Ascending aorta (tissue), 2 donors: ENCODE data around the gene MEG3. TPM values are rescaled to one million over a fixed set of nuclear protein-coding genes. Genes with fewer than 3 reads are reported as not detected.

Experiments used
- DNase-seq, 2 donors: peaks; one replicate each; pipeline ENCODE4 v3.0.0-alpha.2; 2019; ENCODE audit warnings: low spot score in 2 of 2
- H3K27ac ChIP-seq, 2 donors: fragments of 200-600 bp; sonication (generic); one replicate each; pipeline ENCODE4 v1.5.1; 2016 to 2017; ENCODE audit warnings: mild to moderate bottlenecking in 1 of 2
- H3K27me3 ChIP-seq: fragments of 200-600 bp; sonication (generic); one replicate; pipeline ENCODE4 v1.5.1; 2017
- H3K36me3 ChIP-seq, 2 donors: fragments of 200-600 bp; sonication (generic); one replicate each; pipeline ENCODE4 v1.5.1; 2016
- H3K4me1 ChIP-seq, 2 donors: fragments of 200-600 bp; sonication (generic); one replicate each; pipeline ENCODE4 v1.5.1; 2016 to 2017; ENCODE audit warnings: mild to moderate bottlenecking in 1 of 2
- H3K4me3 ChIP-seq, 2 donors: fragments of 200-600 bp; sonication (generic); one replicate each; pipeline ENCODE4 v1.5.1; 2016 to 2017; ENCODE audit warnings: mild to moderate bottlenecking in 1 of 2
- H3K9me3 ChIP-seq, 2 donors: fragments of 200-600 bp; sonication (generic); one replicate each; pipeline ENCODE4 v1.5.1; 2016
- CTCF ChIP-seq, 3 experiments: fragments of 200-600 bp in 2 of 3; fragments of 450-650 bp in 1 of 3; sonication (generic) in 2 of 3; IDR thresholded peaks; one replicate each; pipeline ENCODE4 v1.5.1; 2016 to 2019; ENCODE audit warnings: antibody characterized with exemption in 3 of 3, mild to moderate bottlenecking in 1 of 3, moderate library complexity in 1 of 3
- intact Hi-C: fragments of 100-400 bp; cut with DNase I; formaldehyde crosslinking; loops from one replicate; pipeline ENCODE4 v1.15.1; 2023
- total RNA-seq: library from RNA; depleted of rRNA; stranded (reverse); fragments of >200 nt; gene quantifications from one replicate; pipeline ENCODE4 v1.1.0, GENCODE V29; 2016

MEG3 gene
- total RNA-seq, 1 donor from 2014 or later = 105 TPM

DNA sequence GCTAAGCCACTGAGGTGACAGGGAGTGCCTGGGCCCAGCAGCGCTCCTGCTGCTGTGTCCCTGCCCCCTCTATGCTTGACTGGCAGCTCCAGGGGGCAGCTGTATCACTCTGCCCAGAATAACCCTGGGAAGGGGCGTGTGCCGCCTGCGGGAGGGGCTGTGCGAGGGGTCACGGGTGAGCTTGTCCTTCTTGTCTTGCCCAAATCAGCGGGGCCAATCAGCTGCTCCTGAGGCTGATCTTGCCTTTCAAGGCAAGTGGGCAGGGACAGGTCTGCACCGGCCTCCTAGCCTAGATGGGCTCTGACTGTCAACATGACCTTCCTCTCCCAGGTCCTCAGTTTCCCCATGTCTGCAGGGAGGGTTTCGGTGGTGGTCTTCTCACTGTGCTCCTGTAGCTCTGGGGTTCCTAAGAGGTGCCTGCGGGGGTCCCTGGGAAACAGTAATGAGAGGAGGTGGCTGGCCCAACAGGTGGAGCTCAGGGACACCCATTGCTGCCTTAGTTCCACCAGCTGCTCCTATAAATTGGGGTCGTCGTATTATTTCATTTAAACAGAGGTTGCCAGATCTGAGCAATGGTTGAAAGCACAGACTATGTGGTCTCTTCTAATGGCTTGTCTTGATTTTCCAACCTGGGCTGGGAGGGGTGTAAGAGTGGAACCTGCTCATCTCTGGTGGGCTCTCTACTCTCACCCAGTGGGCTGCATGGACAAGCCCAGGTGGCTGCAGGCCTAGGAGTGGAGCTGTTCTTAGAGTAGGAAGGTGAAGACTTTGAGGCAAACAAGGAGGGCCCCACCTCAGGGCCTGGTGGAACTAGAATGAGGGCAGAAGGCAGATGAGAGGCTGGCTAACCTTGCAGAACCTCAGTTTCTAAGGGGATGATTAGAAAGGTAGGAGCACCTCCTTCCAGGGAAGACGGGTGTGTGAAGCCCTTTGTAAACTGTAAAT is 65.9 kb downstream of the MEG3 start:
- H3K27me3 ChIP-seq = no peaks in the 10 kb centered on the region
- peak in 1 of 2 donors; percentile 31 for DNase-seq
- intact Hi-C loops = no loop called here

GRCh38 chr14:100892496-100893227 is 66.7 kb downstream of the MEG3 start:
- peak in 1 of 2 donors; percentile 41 for DNase-seq
- H3K36me3 ChIP-seq = no peaks in the 10 kb centered on the region
- no peaks in the 10 kb centered on the region for H3K9me3 ChIP-seq
- no peaks in the 10 kb centered on the region for H3K4me1 ChIP-seq
- intact Hi-C loops = no loop called here
- TF ChIP-seq CTCF (IDR thresholded peaks at IDR 0.05) = no peak
- H3K4me3 ChIP-seq = no peak overlapping the region
- H3K27me3 ChIP-seq = no peaks in the 10 kb centered on the region
- no peak overlapping the region for H3K27ac ChIP-seq

More for the DNA sequence above, 65.9 kb downstream of the MEG3 start:
- Histone ChIP-seq H3K4me1 (no peaks in the 10 kb centered on the region), H3K4me3 (no peak overlapping the region), H3K36me3 (no peaks in the 10 kb centered on the region), H3K27ac (no peak overlapping the region), H3K9me3 (no peaks in the 10 kb centered on the region)
- TF ChIP-seq CTCF (IDR thresholded peaks at IDR 0.05) = no peak

- DNase-seq = no peak
- Histone ChIP-seq H3K9me3 (no peaks in the 10 kb centered on the region), H3K27ac (no peak overlapping the region), H3K36me3 (no peaks in the 10 kb centered on the region), H3K4me1 (no peaks in the 10 kb centered on the region), H3K4me3 (no peak overlapping the region), H3K27me3 (no peaks in the 10 kb centered on the region)
- intact Hi-C loops = no loop called here
- no peak for TF ChIP-seq CTCF (IDR thresholded peaks at IDR 0.05)
These were observed 67.3 kb downstream of the MEG3 start for GRCh38 chr14:100893228-100893601.

GRCh38 chr14:100893760-100894159 is 67.8 kb downstream of the MEG3 start:
- no peaks in the 10 kb centered on the region for H3K9me3 ChIP-seq
- intact Hi-C loops = no loop called here
- no peaks in the 10 kb centered on the region for H3K36me3 ChIP-seq
- TF ChIP-seq CTCF (IDR thresholded peaks at IDR 0.05) = no peak
- no peak for DNase-seq
- no peak overlapping the region for H3K27ac ChIP-seq
- no peaks in the 10 kb centered on the region for H3K4me1 ChIP-seq
- no peak overlapping the region for H3K4me3 ChIP-seq
- H3K27me3 ChIP-seq = no peaks in the 10 kb centered on the region

GRCh38 chr14:100894416-100894815 is 68.5 kb downstream of the MEG3 start:
- Histone ChIP-seq H3K4me3 (no peak overlapping the region), H3K36me3 (no peaks in the 10 kb centered on the region), H3K27me3 (no peaks in the 10 kb centered on the region), H3K4me1 (no peaks in the 10 kb centered on the region), H3K27ac (no peak overlapping the region), H3K9me3 (no peaks in the 10 kb centered on the region)
- intact Hi-C loops = no loop called here
- peak in 1 of 2 donors; percentile 53 for DNase-seq
- no peak for TF ChIP-seq CTCF (IDR thresholded peaks at IDR 0.05)
